Keratinocyte (primary cell): ENCODE measurements around the gene ASTN2. TPM values are rescaled to one million over a fixed set of nuclear protein-coding genes. Genes with fewer than 3 reads are reported as not detected.

Experiments
- DNase-seq: peaks from one replicate; pipeline ENCODE4 v3.0.0-alpha.2; 2011; ENCODE audit warnings: low read depth, missing footprints, low spot score
- FAIRE-seq: peaks from 2 replicates; lab custom pipeline; 2011; peaks lifted over from hg19 to GRCh38; lab: Jason Lieb, UNC
- H2AFZ ChIP-seq: 2 replicates; pipeline ENCODE4 v1.6.0; 2012; ENCODE audit warnings: low read length, control low read depth, inconsistent platforms; ENCODE audit not compliant: control insufficient read depth
- H3K27ac ChIP-seq: 2 replicates; pipeline ENCODE4 v1.5.1; 2011; ENCODE audit warnings: low read length; ENCODE audit not compliant: control insufficient read depth, insufficient read depth
- H3K27me3 ChIP-seq: 3 replicates; pipeline ENCODE4 v1.6.0; 2011; ENCODE audit warnings: low read length; ENCODE audit not compliant: control insufficient read depth, insufficient read depth; ENCODE audit errors: extremely low read depth
- H3K36me3 ChIP-seq, 2 experiments: 2 replicates in 1 of 2; 3 replicates in 1 of 2; pipeline ENCODE4 v1.5.1; 2011; ENCODE audit warnings: low read length in 2 of 2, mild to moderate bottlenecking in 1 of 2; ENCODE audit not compliant: control insufficient read depth in 2 of 2, insufficient read depth in 2 of 2; ENCODE audit errors: extremely low read depth in 1 of 2
- H3K4me1 ChIP-seq: 3 replicates; pipeline ENCODE4 v1.5.1; 2011; ENCODE audit warnings: low read length; ENCODE audit not compliant: control insufficient read depth, insufficient read depth; ENCODE audit errors: extremely low read depth
- H3K4me2 ChIP-seq: 3 replicates; pipeline ENCODE4 v1.6.0; 2011; ENCODE audit warnings: low read depth, low read length; ENCODE audit not compliant: control insufficient read depth, insufficient read depth; ENCODE audit errors: extremely low read depth
- H3K4me3 ChIP-seq, 3 experiments: fragments of 200-600 bp in 1 of 3; sonication (generic) in 1 of 3; 2 replicates in 2 of 3; 3 replicates in 1 of 3; pipeline ENCODE4 v1.5.1; 2011 to 2016; ENCODE audit warnings: low read length in 3 of 3, mild to moderate bottlenecking in 3 of 3, control low read depth in 2 of 3, inconsistent platforms in 1 of 3, low read depth in 1 of 3, mixed read lengths in 1 of 3, mixed run types in 1 of 3, moderate library complexity in 1 of 3; ENCODE audit not compliant: control insufficient read depth in 2 of 3, insufficient read depth in 2 of 3; ENCODE audit errors: extremely low read depth in 1 of 3
- H3K79me2 ChIP-seq: 2 replicates; pipeline ENCODE4 v1.6.0; 2012; ENCODE audit warnings: low read length; ENCODE audit not compliant: control insufficient read depth, insufficient read depth
- H3K9ac ChIP-seq: 3 replicates; pipeline ENCODE4 v1.6.0; 2011; ENCODE audit warnings: low read length; ENCODE audit not compliant: control insufficient read depth, insufficient read depth; ENCODE audit errors: extremely low read depth
- H3K9me1 ChIP-seq: 3 replicates; pipeline ENCODE4 v1.6.0; 2011; ENCODE audit warnings: low read length; ENCODE audit not compliant: control insufficient read depth, insufficient read depth; ENCODE audit errors: extremely low read depth
- H3K9me3 ChIP-seq: 2 replicates; pipeline ENCODE4 v1.5.1; 2012; ENCODE audit warnings: low read depth, low read length; ENCODE audit not compliant: control insufficient read depth
- H4K20me1 ChIP-seq: 3 replicates; pipeline ENCODE4 v1.6.0; 2011; ENCODE audit warnings: low read length; ENCODE audit not compliant: control insufficient read depth, insufficient read depth; ENCODE audit errors: extremely low read depth
- EZH2 ChIP-seq: IDR thresholded peaks from one replicate; pipeline ENCODE4 v1.6.1; 2012; ENCODE audit warnings: inconsistent platforms, mild to moderate bottlenecking, low read length, moderate library complexity
- dilution Hi-C: fragments of 300-500 bp; cut with MboI; formaldehyde crosslinking; loops from one replicate; pipeline ENCODE4 v1.7.0; 2020; ENCODE audit warnings: low sequenced_read_pairs; ENCODE audit not compliant: extremely low pct_ligation_motif_present
- polyA plus RNA-seq, 5 experiments: library from polyadenylated mRNA; depleted of rRNA in 3 of 5; stranded (reverse) in 3 of 5; stranded (forward) in 1 of 5; unstranded in 1 of 5; fragments of >200 nt; gene quantifications; 1 replicate in 1 of 5; 2 replicates in 3 of 5; 3 replicates in 1 of 5; pipeline versions ENCODE4 v1.2.1 to v1.2.3, GENCODE V29; 2011 to 2012; ENCODE audit warnings: missing spikeins in 2 of 5, low read depth in 1 of 5, low replicate concordance in 1 of 5
- TF ChIP-seq, protein P1 (sequence below), 3 experiments: IDR thresholded peaks in 1 of 3; conservative IDR thresholded peaks in 1 of 3; optimal IDR thresholded peaks in 1 of 3; 2 replicates in 2 of 3; 3 replicates in 1 of 3; pipeline versions ENCODE3 to v1.5.1; 2011; ENCODE audit warnings: low read length in 3 of 3, mild to moderate bottlenecking in 3 of 3, moderate library complexity in 2 of 3, control low read depth in 1 of 3, inconsistent platforms in 1 of 3; ENCODE audit not compliant: insufficient read depth in 2 of 3; ENCODE audit errors: extremely low read depth in 1 of 3

Gene ASTN2
- polyA plus RNA-seq, 1 donor (not counting 4 experiments of a cell fraction or from before 2014, with no cell fraction given) = 0.31 TPM

DNA sequence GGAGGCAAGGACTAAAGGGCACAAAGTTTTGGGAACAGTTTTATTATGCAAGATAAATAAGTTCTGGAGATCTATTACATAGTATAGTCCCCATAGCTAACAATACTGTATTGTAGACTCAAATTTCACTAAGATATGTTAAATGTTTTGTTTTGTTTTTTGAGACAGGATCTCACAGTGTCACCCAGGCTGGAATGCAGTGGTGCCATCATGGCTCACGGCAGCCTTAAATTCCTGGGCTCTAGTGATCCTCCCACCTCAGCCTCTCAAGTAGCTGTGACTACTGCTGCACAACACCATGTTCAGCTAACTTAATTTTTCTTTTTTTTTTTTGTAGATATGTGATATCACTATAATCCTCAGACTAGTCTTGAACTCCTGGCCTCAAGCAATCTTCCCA, 618.2 kb downstream of the ASTN2 start:
- H3K9ac ChIP-seq = no peak overlapping the region
- dilution Hi-C loops = no loop called here
- FAIRE-seq (no peak), DNase-seq (no peak)
- no peaks in the 10 kb centered on the region for H3K9me1 ChIP-seq
- H3K4me2 ChIP-seq = no peak overlapping the region
- H3K36me3 ChIP-seq = no peaks in the 10 kb centered on the region
- no peaks in the 10 kb centered on the region for H3K27me3 ChIP-seq
- no peaks in the 10 kb centered on the region for H3K9me3 ChIP-seq
- no peaks in the 10 kb centered on the region for H3K4me1 ChIP-seq
- TF ChIP-seq, protein P1, sequence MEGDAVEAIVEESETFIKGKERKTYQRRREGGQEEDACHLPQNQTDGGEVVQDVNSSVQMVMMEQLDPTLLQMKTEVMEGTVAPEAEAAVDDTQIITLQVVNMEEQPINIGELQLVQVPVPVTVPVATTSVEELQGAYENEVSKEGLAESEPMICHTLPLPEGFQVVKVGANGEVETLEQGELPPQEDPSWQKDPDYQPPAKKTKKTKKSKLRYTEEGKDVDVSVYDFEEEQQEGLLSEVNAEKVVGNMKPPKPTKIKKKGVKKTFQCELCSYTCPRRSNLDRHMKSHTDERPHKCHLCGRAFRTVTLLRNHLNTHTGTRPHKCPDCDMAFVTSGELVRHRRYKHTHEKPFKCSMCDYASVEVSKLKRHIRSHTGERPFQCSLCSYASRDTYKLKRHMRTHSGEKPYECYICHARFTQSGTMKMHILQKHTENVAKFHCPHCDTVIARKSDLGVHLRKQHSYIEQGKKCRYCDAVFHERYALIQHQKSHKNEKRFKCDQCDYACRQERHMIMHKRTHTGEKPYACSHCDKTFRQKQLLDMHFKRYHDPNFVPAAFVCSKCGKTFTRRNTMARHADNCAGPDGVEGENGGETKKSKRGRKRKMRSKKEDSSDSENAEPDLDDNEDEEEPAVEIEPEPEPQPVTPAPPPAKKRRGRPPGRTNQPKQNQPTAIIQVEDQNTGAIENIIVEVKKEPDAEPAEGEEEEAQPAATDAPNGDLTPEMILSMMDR (optimal IDR thresholded peaks at IDR 0.05 in 1 of 3, IDR thresholded peaks at IDR 0.05 in 1 of 3, conservative IDR thresholded peaks at IDR 0.05 in 1 of 3; ENCODE audit: extremely low read depth in 1 of 3, insufficient read depth in 2 of 3, low read length in 3 of 3) = no peak
- no peak for TF ChIP-seq EZH2
- H3K27ac ChIP-seq = no peak overlapping the region
- H3K79me2 ChIP-seq = no peaks in the 10 kb centered on the region
- no peaks in the 10 kb centered on the region for H4K20me1 ChIP-seq
- H3K4me3 ChIP-seq = no peak overlapping the region
- no peak overlapping the region for H2AFZ ChIP-seq

DNA sequence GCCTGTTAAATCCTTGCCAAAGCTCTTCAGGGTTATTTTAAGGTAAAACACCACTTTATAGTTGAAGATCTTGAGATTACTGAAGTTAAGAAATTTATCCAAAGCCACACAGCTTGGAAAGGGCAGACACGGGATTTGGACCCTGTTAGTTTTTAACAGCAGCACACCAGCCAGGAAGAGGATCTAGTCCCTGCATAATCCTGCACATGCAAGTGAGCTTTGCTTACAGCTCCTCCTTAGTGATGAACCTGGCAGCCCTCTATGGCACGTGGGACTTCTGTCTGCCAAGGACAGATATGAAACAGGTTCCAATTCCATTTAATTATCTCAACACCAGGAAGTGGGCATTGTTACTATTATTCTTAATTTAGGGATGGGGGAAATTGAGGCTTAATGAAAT, 619.0 kb downstream of the ASTN2 start:
- Histone ChIP-seq H3K9me3 (no peaks in the 10 kb centered on the region), H3K4me3 (no peak overlapping the region), H3K27me3 (no peaks in the 10 kb centered on the region), H3K9me1 (no peaks in the 10 kb centered on the region), H2AFZ (no peak overlapping the region), H4K20me1 (no peaks in the 10 kb centered on the region), H3K4me2 (no peak overlapping the region), H3K9ac (no peak overlapping the region), H3K4me1 (no peaks in the 10 kb centered on the region), H3K27ac (no peak overlapping the region), H3K36me3 (no peaks in the 10 kb centered on the region), H3K79me2 (no peaks in the 10 kb centered on the region)
- no peak for TF ChIP-seq EZH2
- TF ChIP-seq, protein P1 (optimal IDR thresholded peaks at IDR 0.05 in 1 of 3, IDR thresholded peaks at IDR 0.05 in 1 of 3, conservative IDR thresholded peaks at IDR 0.05 in 1 of 3; ENCODE audit: extremely low read depth in 1 of 3, insufficient read depth in 2 of 3, low read length in 3 of 3) = no peak
- dilution Hi-C loops = no loop called here
- FAIRE-seq (no peak), DNase-seq (no peak)
